Omental fat pad (tissue), 4 donors: ENCODE results near the gene STAG1. TPM values are rescaled to one million over a fixed set of nuclear protein-coding genes. Genes with fewer than 3 reads are reported as not detected.

Source experiments
- ATAC-seq: fragments of 150-250 bp; one replicate; pipeline ENCODE4 v1.9.1; 2016; ENCODE audit warnings: mild to moderate bottlenecking, moderate library complexity; ENCODE audit not compliant: low FRiP score
- DNase-seq: peaks from one replicate; pipeline ENCODE4 v3.0.0-alpha.2; 2019; ENCODE audit warnings: low spot score
- CTCF ChIP-seq, 3 donors: fragments of 450-650 bp; IDR thresholded peaks; one replicate each; pipeline ENCODE4 v1.5.1; 2016 to 2017; ENCODE audit warnings: antibody characterized with exemption in 3 of 3, mild to moderate bottlenecking in 3 of 3, moderate library complexity in 2 of 3
- total RNA-seq, 4 donors: library from RNA; depleted of rRNA; stranded (reverse); fragments of >200 nt; gene quantifications; one replicate each; pipeline ENCODE4 v1.1.0, GENCODE V29; 2016

Gene STAG1
- total RNA-seq, 4 donors from 2014 or later, result 37.6 to 57.5 (median 41.6) TPM

- ATAC-seq (no peak), DNase-seq (no peak)
- no peak for TF ChIP-seq CTCF (IDR thresholded peaks at IDR 0.05)
These were observed 296.0 kb downstream of the STAG1 start for GRCh38 chr3:136456196-136456595.

- TF ChIP-seq CTCF (IDR thresholded peaks at IDR 0.05), result no peak
- DNase-seq (no peak), ATAC-seq (no peak)
These were observed 307.6 kb downstream of the STAG1 start for GRCh38 chr3:136444581-136444980.

GRCh38 chr3:136437043-136437442, 315.1 kb downstream of the STAG1 start:
- DNase-seq (no peak), ATAC-seq (no peak)
- no peak for TF ChIP-seq CTCF (IDR thresholded peaks at IDR 0.05)

GRCh38 chr3:136434429-136434828, 317.7 kb downstream of the STAG1 start:
- ATAC-seq (no peak), DNase-seq (no peak)
- no peak for TF ChIP-seq CTCF (IDR thresholded peaks at IDR 0.05)

- ATAC-seq, result no peak
- no peak for TF ChIP-seq CTCF (IDR thresholded peaks at IDR 0.05)
- no peak for DNase-seq
These were observed 319.5 kb downstream of the STAG1 start for GRCh38 chr3:136432685-136433084.

GRCh38 chr3:136428167-136428566, 324.0 kb downstream of the STAG1 start:
- ATAC-seq (no peak), DNase-seq (no peak)
- TF ChIP-seq CTCF (IDR thresholded peaks at IDR 0.05), result no peak

- DNase-seq (no peak), ATAC-seq (no peak)
- TF ChIP-seq CTCF (IDR thresholded peaks at IDR 0.05), result no peak
These were observed 324.9 kb downstream of the STAG1 start for GRCh38 chr3:136427236-136427635.
